H1 (cell line): ENCODE measurements around the gene CARD14.

Experiments
- ASH2L ChIP-seq: fragments of 200-600, 300-600 bp; sonication (generic); IDR thresholded peaks from one replicate; pipeline ENCODE4 v1.7.1; 2017; ENCODE audit warnings: low read length
- CHD2 ChIP-seq: IDR thresholded peaks from 2 replicates; pipeline ENCODE4 v1.6.1; 2012; ENCODE audit warnings: low read length, improper control_type of control experiment
- CTCF ChIP-seq, 3 experiments: IDR thresholded peaks; 1 replicate in 2 of 3; 2 replicates in 1 of 3; pipeline versions ENCODE4 v1.5.1 to v1.6.1; 2011; ENCODE audit warnings: low read length in 3 of 3, mild to moderate bottlenecking in 3 of 3, inconsistent platforms in 2 of 3, low read depth in 1 of 3, moderate library complexity in 1 of 3; ENCODE audit not compliant: insufficient read depth in 1 of 3; ENCODE audit errors: control extremely low read depth in 1 of 3
- JUN ChIP-seq: IDR thresholded peaks from 2 replicates; pipeline ENCODE4 v1.6.1; 2011; ENCODE audit warnings: low read depth, mild to moderate bottlenecking, improper control_type of control experiment, low read length
- MAFK ChIP-seq: IDR thresholded peaks from 2 replicates; pipeline ENCODE4 v1.6.1; 2012; ENCODE audit warnings: low read depth, mild to moderate bottlenecking, improper control_type of control experiment, low read length
- POLR2A ChIP-seq, 2 experiments: IDR thresholded peaks; 1 replicate in 1 of 2; 2 replicates in 1 of 2; pipeline ENCODE4 v1.6.1; 2011; ENCODE audit warnings: low read depth in 2 of 2, low read length in 2 of 2, mild to moderate bottlenecking in 2 of 2; ENCODE audit errors: control extremely low read depth in 1 of 2
- POLR2AphosphoS5 ChIP-seq: IDR thresholded peaks from 2 replicates; pipeline ENCODE4 v1.6.1; 2011; ENCODE audit warnings: low read depth, low read length
- RAD21 ChIP-seq, 2 experiments: IDR thresholded peaks in 1 of 2; conservative IDR thresholded peaks in 1 of 2; 2 replicates each; pipeline ENCODE4 v1.6.1; 2011; ENCODE audit warnings: low read depth in 2 of 2, low read length in 2 of 2, improper control_type of control experiment in 1 of 2, inconsistent platforms in 1 of 2, mild to moderate bottlenecking in 1 of 2, moderate library complexity in 1 of 2
- SRF ChIP-seq: IDR thresholded peaks from 2 replicates; pipeline ENCODE4 v1.6.1; 2011; ENCODE audit warnings: mild to moderate bottlenecking, low read depth, low read length, moderate library complexity
- TBP ChIP-seq: IDR thresholded peaks from 2 replicates; pipeline ENCODE4 v1.6.1; 2011; ENCODE audit warnings: low read depth, low read length, improper control_type of control experiment
- ZNF274 ChIP-seq: IDR thresholded peaks from 2 replicates; pipeline ENCODE4 v1.7.0; 2012; ENCODE audit warnings: low read length, borderline replicate concordance; ENCODE audit errors: extremely low read depth

GRCh38 chr17:80130992-80131391, 38.8 kb upstream of the CARD14 start:
- TF ChIP-seq CTCF (IDR thresholded peaks at IDR 0.05; ENCODE audit: control extremely low read depth in 1 of 3, insufficient read depth in 1 of 3, low read depth in 1 of 3, low read length in 3 of 3) = no peak
- TF ChIP-seq MAFK = no peak
- no peak for TF ChIP-seq ASH2L
- no peak for TF ChIP-seq RAD21 (IDR thresholded peaks at IDR 0.05 in 1 of 2, conservative IDR thresholded peaks at IDR 0.05 in 1 of 2; ENCODE audit: low read depth in 2 of 2, low read length in 2 of 2)
- no peak for TF ChIP-seq ZNF274
- TF ChIP-seq POLR2A (IDR thresholded peaks at IDR 0.05; ENCODE audit: control extremely low read depth in 1 of 2, low read depth in 2 of 2, low read length in 2 of 2) = no peak
- no peak for TF ChIP-seq POLR2AphosphoS5
- no peak for TF ChIP-seq CHD2
- no peak for TF ChIP-seq SRF
- no peak for TF ChIP-seq TBP
- TF ChIP-seq JUN = no peak
